HG02981 (cell line): ENCODE measurements around the gene CD40LG.

ENCODE experiments used
- ATAC-seq: cut with Tn5 transposase; IDR thresholded peaks from one replicate; pipeline ENCODE4 v1.9.1; 2021; ENCODE audit warnings: mild to moderate bottlenecking, moderate library complexity; ENCODE audit not compliant: unreplicated experiment

The CD40LG gene

DNA sequence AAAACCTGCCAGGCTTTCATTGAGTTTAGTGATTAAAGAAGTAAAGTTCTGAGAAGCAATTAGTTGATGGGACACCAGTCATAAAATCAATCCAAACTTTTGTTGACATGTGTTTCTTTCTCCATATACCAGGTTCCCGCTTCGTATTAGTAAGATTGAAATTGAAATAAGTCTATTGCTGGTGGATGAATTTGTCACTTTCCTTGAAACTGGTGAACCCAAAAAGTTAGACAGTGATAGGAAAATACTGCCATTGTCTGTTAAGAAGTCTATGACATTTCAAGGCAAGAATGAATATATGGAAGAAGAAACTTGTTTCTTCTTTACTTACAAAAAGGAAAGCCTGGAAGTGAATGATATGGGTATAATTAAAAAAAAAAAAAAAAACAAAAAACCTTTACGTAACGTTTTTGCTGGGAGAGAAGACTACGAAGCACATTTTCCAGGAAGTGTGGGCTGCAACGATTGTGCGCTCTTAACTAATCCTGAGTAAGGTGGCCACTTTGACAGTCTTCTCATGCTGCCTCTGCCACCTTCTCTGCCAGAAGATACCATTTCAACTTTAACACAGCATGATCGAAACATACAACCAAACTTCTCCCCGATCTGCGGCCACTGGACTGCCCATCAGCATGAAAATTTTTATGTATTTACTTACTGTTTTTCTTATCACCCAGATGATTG lies at the start of gene CD40LG:
Gene CD40LG, plus strand, starts transcription at position 482 of the 684 bp plus-strand sequence. Its CDS starts 91 bp downstream, at position 573.
- ATAC-seq: no peak

DNA sequence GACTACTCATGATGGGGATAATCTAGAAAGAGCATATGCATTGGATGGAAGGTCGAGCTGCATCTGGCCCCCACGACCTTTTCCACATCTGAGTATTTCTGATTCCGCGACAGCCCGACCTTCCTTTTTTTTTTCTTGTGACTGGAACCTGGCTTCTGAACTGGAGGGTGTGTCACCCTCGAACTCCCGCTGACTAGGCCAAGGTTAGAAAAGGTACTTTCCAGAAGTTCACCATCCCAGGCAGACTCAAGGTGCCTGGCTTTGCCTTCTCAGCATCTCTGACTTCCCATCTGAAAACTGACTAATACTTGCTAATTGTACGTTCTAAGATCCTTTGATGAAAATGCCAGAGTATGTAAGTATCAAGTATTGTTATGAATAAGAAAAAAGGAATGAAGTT lies 49.3 kb upstream of the CD40LG start:
- ATAC-seq: no peak

DNA sequence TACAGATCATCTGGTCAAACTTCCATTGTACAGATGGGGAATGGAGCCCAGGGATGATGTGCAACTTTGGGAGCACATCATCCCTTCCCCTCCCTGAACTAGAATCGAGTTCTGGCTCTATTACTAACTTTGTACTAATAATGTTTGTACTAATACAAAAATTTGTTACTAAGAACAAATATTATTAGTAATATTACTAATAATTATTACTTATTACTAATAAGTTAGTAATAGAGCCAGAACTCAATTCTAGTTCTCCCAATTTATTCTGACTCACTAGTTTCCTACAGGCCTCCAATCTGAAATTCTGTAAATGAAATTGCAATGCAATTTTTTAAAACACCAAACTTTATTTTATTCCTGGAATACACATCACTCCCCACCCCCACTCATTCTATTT lies 47.9 kb upstream of the CD40LG start:
- no peak for ATAC-seq

DNA sequence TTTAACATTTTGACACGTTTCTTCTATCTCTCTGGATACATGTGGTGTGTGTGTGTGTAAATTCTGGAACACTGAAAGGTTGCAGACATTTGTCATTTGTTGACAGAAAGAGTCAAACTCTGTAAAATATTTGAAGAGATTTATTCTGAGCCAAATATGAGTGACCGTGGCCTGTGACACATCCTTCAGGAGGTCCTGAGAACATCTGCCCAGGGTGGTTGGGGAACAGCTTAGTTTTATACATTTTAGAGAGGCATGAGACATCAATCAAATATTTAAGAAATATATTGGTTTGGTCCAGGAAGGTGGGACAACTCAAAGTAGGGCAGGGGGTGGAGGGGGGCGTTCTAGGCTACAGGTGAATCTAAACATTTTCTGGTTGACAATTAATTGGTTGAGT lies 40.7 kb upstream of the CD40LG start:
- ATAC-seq: no peak

DNA sequence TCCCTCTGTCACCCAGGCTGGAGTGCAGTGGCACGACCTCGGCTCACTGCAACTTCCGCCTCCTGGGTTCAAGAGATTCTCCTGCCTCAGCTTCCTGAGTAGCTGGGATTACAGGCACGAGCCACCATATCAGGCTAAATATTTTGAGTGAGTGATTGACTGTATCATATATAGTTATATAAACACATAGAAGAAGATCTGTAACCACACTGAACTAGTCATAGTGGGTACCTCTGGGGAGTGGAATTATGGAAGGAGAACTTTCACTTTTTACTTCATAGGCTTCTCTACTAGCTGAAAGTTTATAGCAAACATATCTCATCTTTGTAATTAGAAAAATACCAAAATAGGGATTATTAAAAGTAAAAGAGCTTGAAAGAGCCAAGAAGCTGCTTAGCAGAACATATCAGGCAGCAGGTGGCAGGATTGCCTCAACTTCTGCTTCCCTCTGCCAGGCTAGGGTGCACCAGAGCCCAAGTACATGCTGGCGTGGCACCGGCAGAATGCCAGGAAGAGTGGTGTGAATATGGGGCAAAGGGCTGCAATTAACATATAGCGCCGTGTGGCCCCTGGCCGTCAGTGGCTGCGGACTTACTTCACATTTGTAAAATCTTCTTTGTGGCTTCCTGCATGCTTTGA lies 39.5 kb upstream of the CD40LG start:
- ATAC-seq: no peak

DNA sequence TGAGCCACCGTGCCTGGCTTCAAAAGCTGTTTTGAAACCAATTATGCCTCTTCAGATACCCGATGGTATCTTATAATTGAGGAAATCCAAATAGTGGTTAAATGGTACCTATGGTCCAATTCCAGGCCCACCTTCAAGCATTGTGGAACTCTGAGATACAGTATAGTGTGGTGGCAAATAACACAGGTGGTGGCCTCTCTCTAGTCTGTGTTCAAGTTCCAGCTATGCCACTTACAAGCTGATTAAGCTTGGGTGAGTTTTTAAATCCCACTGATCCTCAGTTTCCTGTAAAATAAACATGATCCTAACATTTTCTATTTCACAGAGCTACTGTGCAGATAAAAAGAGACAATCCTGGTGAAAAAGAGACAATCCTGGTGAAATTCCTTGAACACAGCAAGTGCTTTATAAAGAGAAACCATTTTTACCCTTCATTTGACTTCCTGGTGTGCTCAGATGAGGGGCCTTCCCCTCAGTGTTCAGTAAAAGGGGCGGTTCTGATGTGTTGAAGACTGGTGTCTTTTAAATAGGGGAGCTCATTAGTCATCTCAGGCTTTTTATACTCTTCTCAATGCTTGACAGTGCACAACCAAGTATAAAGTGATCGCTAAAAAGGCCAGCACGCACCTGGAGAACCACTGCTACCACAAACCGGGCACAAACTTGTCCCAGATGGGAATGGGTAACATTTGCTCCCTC lies 30.8 kb upstream of the CD40LG start:
- ATAC-seq: peak; percentile 97

DNA sequence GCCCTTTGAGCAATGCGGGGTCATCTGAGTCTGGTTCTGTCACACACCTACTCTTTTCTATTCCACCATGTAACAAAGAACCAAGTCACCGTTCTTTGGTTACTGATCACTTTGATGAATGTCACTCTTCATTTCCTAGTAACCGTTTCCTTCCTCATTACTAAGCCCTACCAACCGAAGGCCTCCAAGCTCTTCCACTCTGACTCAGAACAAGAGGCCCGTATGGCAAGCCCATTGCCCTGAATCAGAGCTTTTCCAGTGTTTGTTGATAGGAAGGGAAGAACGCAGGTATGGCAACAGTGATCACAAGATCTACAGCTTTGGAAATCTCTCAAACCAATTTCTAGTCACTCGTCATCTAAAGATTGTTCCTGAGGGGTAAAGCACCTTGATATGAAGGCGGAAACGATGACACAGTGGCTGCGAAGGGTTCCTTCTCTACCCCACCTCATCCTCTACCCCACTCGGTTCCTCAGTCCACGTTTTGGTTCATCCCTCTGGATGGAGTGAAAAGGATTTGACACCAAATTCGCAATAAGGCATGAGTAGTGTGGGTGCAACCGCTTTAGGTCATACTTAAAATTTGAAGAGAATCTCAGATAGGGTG lies 28.0 kb upstream of the CD40LG start:
- no peak for ATAC-seq

DNA sequence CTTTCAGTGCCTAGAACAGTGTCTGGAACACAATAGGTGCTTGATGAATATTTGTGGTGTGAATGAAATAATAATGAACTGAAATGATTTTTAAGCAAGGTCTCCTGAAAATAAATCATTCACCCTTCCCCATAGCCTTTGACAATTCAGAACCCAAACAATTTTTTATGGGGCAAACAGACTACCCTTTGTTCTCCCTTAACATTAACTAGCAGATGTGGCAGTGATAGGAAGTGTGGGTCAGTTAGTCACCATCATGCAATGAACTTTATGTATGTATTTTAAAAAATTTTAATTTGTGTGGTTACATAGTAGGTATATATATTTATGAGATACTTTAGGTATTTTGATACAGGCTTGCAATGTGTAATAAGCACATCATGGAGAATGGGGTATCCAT lies 27.2 kb upstream of the CD40LG start:
- ATAC-seq: no peak

DNA sequence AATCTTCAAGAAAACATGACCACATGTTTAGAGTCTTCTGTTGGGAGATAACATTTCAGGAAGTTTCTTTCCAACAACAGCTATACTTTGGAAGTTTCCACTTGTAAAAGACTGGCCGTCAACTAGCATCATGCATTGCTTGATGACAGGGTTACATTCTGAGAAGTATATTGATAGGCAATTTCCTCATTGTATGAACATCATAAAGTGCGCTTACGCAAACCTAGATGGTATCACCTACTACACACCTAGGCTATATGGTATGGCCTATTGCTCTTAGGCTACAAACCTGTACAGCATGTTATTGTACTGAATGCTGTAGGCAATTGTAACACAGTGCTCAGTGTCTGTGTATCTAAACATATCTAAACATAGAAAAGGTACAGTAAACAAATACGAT lies 25.4 kb upstream of the CD40LG start:
- ATAC-seq: no peak

DNA sequence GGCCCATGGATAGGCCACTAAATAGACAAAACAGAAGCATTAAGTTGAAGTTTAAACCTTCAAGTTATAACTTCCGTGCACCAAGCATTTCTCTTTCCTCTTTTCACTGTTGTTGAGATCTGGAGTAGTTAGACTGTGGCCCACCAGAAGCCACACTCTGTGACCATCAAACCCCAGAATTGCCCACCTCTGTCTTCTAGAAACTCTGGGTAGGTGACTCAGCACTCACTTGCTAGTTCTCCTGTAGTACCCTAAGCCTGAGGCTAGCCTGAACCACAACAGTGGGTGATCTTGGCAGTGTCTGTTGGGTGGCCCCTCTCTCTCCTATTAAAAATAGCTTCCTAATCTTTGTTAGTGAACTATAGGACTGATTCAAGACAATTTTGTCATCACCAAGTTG lies 24.6 kb upstream of the CD40LG start:
- ATAC-seq: no peak

DNA sequence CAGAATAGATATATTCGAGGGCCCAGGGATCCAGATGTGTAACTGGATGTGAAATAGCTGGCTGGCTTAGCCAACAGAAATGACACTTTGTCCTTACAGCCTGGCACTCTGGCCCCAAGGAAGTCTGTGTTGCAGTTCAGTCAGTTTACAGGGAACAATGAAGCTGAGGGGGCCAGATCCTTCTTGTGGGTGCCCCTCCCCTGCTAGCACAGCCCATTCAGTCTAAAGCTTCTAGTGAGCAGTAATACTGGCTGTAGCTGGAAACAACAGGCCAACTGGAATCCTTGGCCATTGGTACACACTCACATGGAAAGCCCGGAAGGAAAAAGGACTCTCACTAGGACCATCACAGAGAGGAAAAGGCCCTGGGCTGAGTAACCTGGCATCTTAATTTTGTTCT lies 22.7 kb upstream of the CD40LG start:
- ATAC-seq: no peak

DNA sequence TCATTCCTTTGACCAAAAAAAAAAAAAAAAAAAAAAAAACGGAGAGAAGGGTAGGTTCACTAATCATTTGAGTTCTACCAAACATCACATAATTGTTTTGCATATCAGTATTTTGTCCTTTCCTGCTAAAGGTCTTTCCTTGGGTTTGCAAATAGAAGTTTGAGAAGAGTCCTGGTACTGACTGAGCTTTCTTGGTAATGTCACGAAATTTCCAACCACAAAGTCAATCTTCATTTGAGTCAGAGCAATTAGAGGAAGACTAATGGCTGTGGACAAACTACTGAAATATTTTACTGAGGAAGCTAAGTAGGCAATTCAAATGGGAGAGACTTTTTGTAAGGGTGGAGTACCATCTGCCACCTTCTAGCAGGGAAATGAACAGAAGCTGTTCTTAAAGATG lies 21.7 kb upstream of the CD40LG start:
- no peak for ATAC-seq

DNA sequence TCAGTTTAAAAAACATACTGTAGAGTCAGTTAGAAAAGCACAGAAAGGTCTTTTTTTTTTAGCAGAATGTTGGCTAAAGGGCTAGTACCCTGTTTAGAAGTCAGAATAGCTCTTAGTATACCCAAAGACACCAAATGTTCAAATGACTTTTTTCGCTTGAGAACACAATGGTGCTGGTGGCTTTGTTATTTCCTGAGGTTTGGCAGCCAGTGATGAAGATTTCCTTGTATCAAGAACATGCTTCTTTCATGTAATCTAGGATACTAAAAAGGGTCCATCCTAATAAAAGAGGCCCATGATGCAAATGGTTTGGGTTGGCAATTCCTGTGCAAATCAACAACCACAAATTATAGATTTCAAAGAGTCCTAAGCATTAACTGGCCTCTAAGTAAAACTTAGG lies 21.1 kb upstream of the CD40LG start:
- no peak for ATAC-seq

DNA sequence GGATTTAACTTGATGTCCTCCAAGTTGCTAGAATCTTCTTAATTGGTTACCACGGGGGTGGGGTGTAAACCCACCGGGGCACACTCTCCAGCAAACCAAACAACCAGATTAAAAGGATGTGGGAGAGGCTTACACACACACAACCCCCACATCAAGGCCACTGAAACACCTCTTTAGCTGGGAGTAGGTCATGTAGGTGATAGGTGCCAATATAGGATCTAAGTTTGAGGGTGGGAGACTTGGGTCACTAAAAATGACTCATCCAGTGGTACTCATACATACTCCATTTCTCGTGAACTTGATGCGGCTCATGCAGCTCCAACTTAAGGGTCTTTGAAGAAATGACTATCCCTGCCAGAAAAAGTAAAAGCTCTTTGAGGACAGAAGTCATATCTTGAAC lies 20.5 kb upstream of the CD40LG start:
- no peak for ATAC-seq

DNA sequence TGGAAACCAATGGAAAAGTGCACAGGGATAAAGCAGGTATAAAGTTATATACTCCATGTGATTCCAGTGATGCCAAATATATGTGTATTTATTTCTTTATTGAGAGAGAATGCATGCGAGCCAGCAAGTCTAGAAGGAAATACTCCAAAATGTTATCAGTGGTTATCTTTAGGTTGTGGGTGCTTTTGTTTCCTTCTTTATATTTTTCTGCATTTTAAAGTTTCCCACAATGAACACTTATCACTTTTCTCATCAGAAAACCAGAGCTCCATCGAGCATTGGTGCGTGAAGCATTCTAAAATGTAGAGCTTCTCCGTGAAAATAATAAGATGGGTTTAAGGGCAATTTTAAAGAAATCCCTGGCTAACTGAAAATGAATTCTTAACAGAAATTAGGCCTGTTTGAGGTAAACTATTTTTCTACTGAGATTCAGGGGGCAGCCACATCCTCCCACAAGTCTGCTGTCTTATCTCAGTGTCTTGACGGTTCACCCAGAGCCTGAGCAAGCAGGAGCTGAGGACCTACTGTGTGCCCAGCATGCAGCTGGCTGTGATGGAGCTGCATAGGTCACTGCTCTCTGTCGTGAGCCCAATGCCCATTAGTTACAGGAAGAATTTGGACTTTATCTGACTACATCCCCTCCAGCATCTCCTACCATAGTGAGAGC lies 18.7 kb upstream of the CD40LG start:
- ATAC-seq: no peak

DNA sequence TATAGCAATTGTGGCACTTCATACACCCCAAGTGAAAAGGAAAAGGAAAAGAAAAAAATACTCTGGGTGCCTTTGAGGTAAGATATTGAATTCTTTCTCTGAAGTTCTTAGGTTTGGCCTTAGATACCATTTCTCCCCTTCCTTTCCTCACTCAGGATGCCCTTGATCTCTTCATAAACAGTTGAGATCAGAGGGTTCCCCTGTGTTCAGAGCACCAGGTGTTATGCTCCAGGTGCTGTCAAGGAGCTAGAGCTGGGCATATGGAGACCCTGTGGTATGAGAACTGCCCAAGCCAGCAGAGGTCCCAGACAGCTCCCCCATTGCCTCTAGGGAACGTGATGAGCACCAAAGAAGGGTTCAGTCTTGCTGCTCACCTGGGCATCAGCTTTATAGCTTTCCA lies 17.1 kb upstream of the CD40LG start:
- no peak for ATAC-seq

DNA sequence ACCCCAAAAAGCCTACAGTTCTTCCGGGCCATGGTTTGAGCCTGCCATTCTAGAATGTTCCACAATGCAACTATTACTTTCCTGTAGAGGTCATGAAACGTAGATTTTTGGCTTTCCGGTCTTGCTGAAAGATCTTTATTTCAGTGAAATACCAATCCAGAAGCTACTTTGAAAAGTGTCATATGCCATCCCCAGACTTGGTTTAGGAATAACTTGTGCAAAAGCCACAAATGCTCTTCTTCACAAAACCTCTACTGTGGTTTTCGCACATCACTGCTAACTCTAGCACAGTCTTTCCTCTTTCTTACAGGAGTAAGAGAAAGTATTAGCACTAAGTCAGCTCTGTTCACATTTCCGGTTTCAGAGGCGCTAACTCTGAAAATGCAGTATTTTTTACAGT lies 12.7 kb upstream of the CD40LG start:
- ATAC-seq: no peak

DNA sequence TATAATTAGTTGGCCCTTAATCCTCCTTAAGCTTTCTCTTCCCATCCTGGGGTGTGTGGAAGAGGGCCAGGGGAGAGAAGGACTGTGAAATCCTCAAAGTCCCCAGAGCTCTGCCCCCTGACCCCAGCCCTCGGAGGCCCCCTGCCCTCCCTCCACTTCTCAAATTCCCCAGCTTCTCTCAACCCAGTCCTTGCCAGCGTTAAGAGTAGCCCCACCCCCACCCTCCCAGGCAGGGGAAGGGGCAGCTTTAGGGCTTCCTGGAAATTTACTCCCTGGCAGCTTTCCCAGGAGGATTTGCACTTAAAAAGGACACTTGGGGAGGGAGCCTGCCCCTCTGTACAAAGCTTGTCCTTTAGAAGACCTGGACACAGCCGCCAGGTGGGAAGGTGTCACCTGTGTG lies 11.8 kb upstream of the CD40LG start:
- no peak for ATAC-seq

DNA sequence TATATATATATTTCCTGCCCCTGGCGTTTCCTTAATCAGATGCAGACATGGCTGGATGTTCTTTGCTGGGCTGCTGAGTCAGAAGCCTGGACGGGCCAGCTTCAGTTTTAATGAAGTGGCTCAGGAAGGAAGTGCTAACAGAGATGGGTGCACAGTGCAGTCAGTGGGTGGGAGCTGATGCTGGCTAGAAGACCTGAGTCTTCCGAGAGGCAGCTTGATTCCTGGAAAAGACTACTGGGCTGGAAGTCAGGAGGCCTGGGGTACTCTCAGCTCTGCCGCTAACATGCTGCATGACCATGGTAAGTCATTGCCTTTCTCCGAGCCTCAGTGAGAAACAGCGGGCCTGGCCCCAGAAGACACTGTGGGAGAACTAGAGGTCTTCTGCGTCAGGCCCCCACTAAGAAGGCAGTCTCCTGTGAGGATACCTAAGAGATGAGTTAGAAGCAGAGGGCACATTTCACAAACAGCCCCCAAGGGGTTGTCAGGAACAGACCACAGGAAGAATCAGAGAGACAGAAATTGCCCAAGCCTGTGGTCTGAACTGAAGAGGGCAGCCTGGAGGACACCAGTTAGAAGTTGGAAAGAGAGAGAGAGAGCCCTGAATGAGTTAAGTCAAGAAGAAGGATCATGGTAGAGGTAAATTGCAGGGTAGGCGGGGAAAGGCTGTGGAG lies 8.3 kb upstream of the CD40LG start:
- no peak for ATAC-seq

DNA sequence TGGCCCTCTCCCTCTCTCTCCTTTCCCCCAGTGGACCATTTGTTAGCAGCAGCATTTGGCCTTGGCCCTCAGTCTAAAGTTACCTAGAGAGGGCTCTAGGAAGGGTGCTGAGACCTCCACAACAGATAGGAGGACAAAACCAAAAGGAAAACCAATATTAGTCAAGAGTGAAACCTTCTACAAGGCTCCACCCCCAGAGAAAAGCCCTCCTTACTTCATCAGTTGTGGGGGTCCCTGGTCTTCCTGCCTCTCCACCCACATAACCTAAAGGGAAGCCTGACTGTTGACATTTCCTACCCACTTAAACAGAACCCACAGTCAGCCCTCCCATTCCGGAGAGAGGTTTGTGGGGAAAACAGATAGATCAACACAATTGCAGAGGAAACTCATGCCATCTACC lies 4.7 kb upstream of the CD40LG start:
- no peak for ATAC-seq
